ENCODE measurements around the gene E2F2. TPM values are rescaled to one million over a fixed set of nuclear protein-coding genes. Genes with fewer than 3 reads are reported as not detected.

The E2F2 gene, protein sequence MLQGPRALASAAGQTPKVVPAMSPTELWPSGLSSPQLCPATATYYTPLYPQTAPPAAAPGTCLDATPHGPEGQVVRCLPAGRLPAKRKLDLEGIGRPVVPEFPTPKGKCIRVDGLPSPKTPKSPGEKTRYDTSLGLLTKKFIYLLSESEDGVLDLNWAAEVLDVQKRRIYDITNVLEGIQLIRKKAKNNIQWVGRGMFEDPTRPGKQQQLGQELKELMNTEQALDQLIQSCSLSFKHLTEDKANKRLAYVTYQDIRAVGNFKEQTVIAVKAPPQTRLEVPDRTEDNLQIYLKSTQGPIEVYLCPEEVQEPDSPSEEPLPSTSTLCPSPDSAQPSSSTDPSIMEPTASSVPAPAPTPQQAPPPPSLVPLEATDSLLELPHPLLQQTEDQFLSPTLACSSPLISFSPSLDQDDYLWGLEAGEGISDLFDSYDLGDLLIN
- 10 to 100 TPM; 25.0 to 32.0 TPM for total RNA-seq

DNA sequence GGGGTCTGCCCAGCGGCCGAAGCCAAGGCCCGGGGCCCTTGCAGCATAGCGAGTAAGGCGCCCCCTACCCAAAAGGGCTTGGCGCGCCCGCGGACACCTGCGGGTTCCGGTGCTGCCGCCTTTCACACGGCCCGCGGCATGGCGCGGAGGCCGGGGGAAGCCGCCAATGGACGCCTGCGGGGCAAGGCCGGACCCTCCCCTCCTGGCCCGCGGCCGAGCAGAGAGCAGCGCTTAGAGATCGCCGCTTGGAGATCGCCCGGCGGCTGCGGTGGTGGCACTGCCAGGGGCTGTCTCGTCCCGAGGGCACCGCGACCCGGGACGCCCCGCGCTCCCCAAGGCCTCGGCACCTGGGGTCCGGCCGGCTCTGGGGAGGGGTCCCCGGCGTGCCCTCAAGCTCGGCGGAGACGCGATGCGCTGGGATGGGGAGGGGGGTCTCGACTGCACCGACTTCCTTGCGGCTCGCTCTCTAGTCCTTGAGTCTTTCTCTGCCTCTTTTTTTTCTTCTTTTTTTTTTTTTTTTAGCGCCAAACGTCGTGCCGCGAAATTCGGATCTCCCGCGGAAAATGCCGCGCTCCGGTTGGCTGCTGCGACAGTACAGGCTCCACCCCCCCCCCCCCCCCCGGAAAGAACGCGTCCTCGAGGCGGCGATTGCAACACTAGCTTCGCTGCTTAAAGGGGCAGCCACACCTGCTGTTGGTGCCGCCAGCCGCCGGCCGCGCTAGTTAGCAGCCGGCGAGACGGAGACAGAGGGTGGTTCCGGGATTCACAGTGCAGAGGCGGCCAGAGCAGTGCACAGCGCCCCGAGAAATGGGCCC, at the start of gene E2F2:
Gene E2F2 (minus strand): TSS at position 487 of the 815 bp plus-strand sequence. CDS start 440 bp downstream, at position 47.
- peak; percentile 81 for ATAC-seq
- DNase-seq: peak; percentile 91
- Mint-ChIP-seq H3K36me3 (ENCODE audit: low read depth) (peaks cover 24% of the 10 kb centered on the region), H3K4me1 (peaks cover 68% of the 10 kb centered on the region), H3K4me3 (peak within 1 kb of the TSS; percentile 84), H3K27ac (peak within 1 kb of the TSS; percentile 95), H3K27me3 (no peaks in the 10 kb centered on the region), H3K9me3 (ENCODE audit: low read depth) (no peaks in the 10 kb centered on the region)
- ChIA-PET CTCF (interaction anchor here (0.6 to 9.3 kb wide), 9 partner anchors 9 to 115 kb away, joined by 3 to 82 read pairs (median 5); no protein-coding TSS in a partner anchor), POLR2A (interaction anchor here (0.6 to 2.2 kb wide), 11 partner anchors 9 to 162 kb away, joined by 3 to 8 read pairs (median 3); partner anchors contain the start of gene ZNF436)
- intact Hi-C loops (cut with DNase I, micrococcal nuclease): loop anchor here in 1 of 2 experiments (1.0 to 10.0 kb wide), 10 partner anchors 8 to 427 kb away; partner anchors contain the start of genes ASAP3, ELOA, HNRNPR and ID3

DNA sequence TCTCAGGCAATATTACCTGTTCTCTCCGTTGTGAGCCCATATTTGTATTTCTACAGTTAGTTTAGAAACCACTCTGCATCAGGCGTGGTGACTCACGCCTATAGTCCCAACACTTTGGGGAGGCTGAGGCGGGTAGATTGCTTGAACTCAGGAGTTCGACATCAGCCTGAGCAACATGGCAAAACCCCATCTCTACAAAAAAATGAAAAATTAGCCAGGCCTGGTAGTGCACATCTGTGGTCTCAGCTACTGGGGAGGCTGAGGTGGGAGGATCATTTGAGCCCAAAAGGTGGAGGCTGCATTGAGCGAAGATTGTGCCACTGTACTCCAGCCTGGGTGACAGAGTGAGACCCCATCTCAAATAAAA, 47.9 kb upstream of the E2F2 start:
- no peaks in the 10 kb centered on the region for H3K9me3 Mint-ChIP-seq (ENCODE audit: low read depth)
- H3K27me3 Mint-ChIP-seq: no peaks in the 10 kb centered on the region
- ATAC-seq (peak; percentile 39), DNase-seq (peak; percentile 58)
- intact Hi-C loops (cut with DNase I, micrococcal nuclease): loop anchor here in 1 of 2 experiments (5.0 kb wide), 1 partner anchor 43 kb away; no protein-coding TSS in a partner anchor
- no peak overlapping the region for H3K27ac Mint-ChIP-seq
- no peak overlapping the region for H3K4me3 Mint-ChIP-seq
- peaks cover 47% of the 10 kb centered on the region for H3K4me1 Mint-ChIP-seq
- H3K36me3 Mint-ChIP-seq (ENCODE audit: low read depth): no peaks in the 10 kb centered on the region
- POLR2A ChIA-PET: no interaction called here
- CTCF ChIA-PET: no interaction called here

DNA sequence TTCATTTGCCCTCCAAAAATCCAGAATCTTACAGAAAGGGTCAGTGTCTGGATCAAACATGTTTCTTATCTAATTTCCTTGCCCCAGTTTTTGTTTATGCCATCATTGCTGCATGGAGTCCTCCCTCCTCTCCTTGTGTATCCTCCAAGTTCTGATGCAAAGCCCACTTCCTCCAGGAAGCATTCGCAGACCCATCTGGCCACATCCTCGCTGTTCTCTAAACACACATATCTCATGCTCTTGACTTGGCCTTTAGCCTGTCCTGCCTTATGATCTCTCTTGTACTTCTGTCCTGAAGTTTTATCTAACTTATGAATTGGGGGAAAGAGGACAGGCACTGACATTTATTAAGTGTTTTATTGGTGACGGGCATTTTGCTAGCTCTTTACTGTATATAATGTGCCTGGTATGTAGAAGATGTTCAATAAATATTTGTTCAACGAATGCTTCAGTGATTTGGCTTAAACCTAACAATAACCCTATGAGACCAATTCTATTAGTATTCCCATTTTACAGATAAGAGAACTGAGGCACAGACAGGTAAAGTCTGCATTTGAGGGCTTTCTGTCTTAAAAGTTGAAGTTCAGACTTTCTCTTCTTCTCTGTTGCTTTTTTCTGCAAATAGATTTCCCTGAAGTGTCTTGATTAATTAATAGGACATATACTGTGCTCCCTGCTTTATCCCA, 47.4 kb upstream of the E2F2 start:
- Mint-ChIP-seq H3K4me1 (peaks cover 47% of the 10 kb centered on the region), H3K27me3 (no peaks in the 10 kb centered on the region), H3K9me3 (ENCODE audit: low read depth) (no peaks in the 10 kb centered on the region), H3K4me3 (peak overlapping the region; percentile 1), H3K36me3 (ENCODE audit: low read depth) (no peaks in the 10 kb centered on the region), H3K27ac (peak overlapping the region; percentile 49)
- intact Hi-C loops (cut with DNase I, micrococcal nuclease): loop anchor here in 1 of 2 experiments (5.0 kb wide), 1 partner anchor 44 kb away; no protein-coding TSS in a partner anchor
- ChIA-PET POLR2A (no interaction called here), CTCF (interaction anchor here (1.8 to 2.0 kb wide), 2 partner anchors 13 to 56 kb away, joined by 7 to 11 read pairs; no protein-coding TSS in a partner anchor)
- DNase-seq (no peak), ATAC-seq (no peak)

DNA sequence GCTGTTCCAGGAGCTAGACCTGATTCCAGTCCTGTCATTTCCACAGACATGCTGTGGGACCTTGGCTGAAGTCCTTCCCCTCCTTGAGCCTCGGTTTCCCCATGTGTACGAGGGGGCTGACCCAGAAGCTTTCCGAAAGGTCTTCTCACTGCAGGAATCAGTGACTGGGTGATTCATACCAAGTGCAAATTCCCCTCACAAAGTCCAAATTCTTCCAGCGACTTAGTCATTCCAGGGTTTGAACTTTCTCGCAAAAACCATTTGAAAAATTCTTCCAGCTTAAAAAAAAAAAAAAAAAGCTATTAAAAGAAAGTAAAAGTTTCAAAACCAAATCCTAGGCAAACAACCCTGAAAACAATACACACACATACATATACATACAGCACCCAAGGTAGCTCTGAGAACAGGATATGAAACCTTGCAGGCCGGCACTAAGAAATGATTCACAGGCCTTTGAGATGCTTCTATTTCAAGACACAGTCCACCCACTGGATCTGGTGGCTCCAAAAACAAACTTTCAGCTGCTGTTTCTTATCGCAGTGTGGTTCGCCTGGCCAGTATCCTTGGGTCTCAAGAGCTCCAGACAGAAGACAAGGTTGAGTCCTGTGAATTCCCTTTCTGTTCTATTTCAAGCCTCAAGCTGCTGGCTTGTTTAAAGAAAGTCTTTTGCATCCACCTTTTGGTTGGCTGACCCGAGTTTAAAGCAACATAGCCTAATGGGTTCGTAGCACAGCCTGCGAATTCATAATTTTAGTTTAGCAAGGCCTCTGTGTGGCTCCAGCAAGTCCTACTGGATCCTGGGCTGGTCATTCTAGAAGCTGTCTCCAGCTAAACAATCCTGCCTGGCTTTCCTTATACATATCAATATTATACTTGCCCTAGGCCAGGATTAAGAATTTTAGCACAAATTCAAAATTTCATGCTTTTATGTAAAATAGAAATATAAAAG, 46.3 kb upstream of the E2F2 start:
- ChIA-PET CTCF (interaction anchor here (0.5 to 3.5 kb wide), 18 partner anchors 9 to 273 kb away, joined by 3 to 28 read pairs (median 4); partner anchors contain the start of genes E2F2 and ID3), POLR2A (interaction anchor here (0.5 to 1.6 kb wide), 10 partner anchors 8 to 994 kb away, joined by 3 to 13 read pairs (median 4); partner anchors contain the start of genes ID3 and PITHD1)
- intact Hi-C loops (cut with DNase I, micrococcal nuclease): loop anchor here (1.0 to 5.0 kb wide), 5 partner anchors 13 to 45 kb away; partner anchors contain the start of gene ID3 (in 1 of the 2)
- no peaks in the 10 kb centered on the region for H3K9me3 Mint-ChIP-seq (ENCODE audit: low read depth)
- DNase-seq (peak; percentile 73), ATAC-seq (peak; percentile 98)
- H3K36me3 Mint-ChIP-seq (ENCODE audit: low read depth): no peaks in the 10 kb centered on the region
- peak overlapping the region; percentile 8 for H3K4me3 Mint-ChIP-seq
- H3K27ac Mint-ChIP-seq: peak overlapping the region; percentile 79
- no peaks in the 10 kb centered on the region for H3K27me3 Mint-ChIP-seq
- H3K4me1 Mint-ChIP-seq: peaks cover 47% of the 10 kb centered on the region

DNA sequence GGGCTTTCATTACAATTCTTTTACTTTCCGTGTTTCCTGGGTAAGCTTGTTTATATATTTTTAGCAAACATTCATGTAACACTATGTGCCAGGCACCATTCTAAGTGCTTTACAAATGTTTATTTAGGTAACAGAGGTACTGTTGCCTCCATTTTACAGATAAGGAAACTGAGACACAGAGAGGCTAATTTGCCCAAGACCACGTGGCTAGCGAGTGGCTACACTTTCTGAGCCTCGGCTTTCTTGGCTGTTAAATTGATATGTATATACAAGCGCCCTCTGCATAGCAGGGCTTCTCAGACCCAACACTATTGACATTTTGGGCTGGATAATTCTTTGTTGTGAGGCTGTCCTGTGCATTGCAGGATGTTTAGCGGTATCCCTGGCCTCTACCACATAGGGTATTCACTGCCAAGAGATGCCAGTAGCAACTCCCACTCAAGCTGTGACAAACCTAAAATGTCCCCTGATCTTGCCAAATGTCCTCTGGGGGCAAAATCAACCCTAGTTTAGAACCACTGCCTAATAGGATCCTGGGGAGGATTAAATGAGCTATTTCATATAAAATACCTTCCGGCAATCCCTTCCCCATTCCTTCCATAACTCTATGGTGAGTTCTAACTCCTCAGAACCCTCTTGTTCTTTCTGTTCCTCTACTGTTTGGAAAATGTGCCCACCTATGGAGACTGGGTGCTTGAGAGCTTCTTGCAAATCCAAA, 45.5 kb upstream of the E2F2 start:
- no peaks in the 10 kb centered on the region for H3K36me3 Mint-ChIP-seq (ENCODE audit: low read depth)
- no peaks in the 10 kb centered on the region for H3K27me3 Mint-ChIP-seq
- CTCF ChIA-PET: interaction anchor here (0.5 to 3.5 kb wide), 19 partner anchors 9 to 273 kb away, joined by 3 to 28 read pairs (median 5); partner anchors contain the start of genes E2F2 and ID3
- DNase-seq (no peak), ATAC-seq (no peak)
- peaks cover 47% of the 10 kb centered on the region for H3K4me1 Mint-ChIP-seq
- POLR2A ChIA-PET: interaction anchor here (0.6 to 1.6 kb wide), 9 partner anchors 9 to 202 kb away, joined by 3 to 13 read pairs (median 5); partner anchors contain the start of genes ID3 and PITHD1
- peak overlapping the region; percentile 8 for H3K4me3 Mint-ChIP-seq
- peak overlapping the region; percentile 79 for H3K27ac Mint-ChIP-seq
- H3K9me3 Mint-ChIP-seq (ENCODE audit: low read depth): no peaks in the 10 kb centered on the region
- intact Hi-C loops (cut with DNase I, micrococcal nuclease): loop anchor here (1.0 to 5.0 kb wide), 5 partner anchors 14 to 46 kb away; partner anchors contain the start of gene ID3 (in 1 of the 2)

DNA sequence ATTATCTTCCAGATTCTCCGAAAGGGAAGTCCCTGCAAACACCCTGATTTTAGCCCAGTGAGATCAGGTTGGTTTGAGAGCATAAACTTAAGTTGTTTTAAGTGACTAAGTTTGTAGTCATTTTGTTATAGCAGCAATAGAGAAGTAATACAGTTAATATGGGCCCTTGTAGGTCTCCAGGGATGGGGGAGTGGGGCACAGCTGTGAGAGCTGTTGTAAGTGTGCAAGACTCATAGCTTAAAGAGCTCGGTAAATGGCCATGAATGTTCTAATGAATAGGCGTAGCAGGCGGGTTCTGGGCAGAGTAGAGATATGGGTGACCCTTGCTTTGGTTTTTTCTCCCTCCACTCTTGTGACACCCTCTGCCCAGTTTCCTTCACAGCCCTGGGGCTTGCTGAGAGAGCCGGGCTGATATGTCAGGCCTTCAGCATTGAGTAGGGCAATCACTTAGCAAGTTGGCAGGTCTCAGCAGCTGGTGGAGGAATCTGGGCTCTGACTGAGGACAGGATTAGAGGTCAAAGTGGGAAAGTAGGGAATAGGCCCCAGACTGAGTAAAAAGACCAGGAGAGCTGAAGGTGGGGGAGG, 44.3 kb upstream of the E2F2 start:
- Mint-ChIP-seq H3K9me3 (ENCODE audit: low read depth) (no peaks in the 10 kb centered on the region), H3K36me3 (ENCODE audit: low read depth) (no peaks in the 10 kb centered on the region), H3K4me3 (no peak overlapping the region), H3K4me1 (peaks cover 44% of the 10 kb centered on the region), H3K27ac (peak overlapping the region; percentile 23), H3K27me3 (no peaks in the 10 kb centered on the region)
- DNase-seq: no peak
- intact Hi-C loops (cut with DNase I, micrococcal nuclease): loop anchor here in 1 of 2 experiments (5.0 kb wide), 1 partner anchor 47 kb away; no protein-coding TSS in a partner anchor
- ChIA-PET CTCF (interaction anchor here (1.0 to 3.5 kb wide), 5 partner anchors 10 to 62 kb away, joined by 3 to 28 read pairs (median 8); no protein-coding TSS in a partner anchor), POLR2A (interaction anchor here (0.6 kb wide), 1 partner anchor 112 kb away, joined by 5 read pairs; no protein-coding TSS in a partner anchor)
- ATAC-seq: no peak

DNA sequence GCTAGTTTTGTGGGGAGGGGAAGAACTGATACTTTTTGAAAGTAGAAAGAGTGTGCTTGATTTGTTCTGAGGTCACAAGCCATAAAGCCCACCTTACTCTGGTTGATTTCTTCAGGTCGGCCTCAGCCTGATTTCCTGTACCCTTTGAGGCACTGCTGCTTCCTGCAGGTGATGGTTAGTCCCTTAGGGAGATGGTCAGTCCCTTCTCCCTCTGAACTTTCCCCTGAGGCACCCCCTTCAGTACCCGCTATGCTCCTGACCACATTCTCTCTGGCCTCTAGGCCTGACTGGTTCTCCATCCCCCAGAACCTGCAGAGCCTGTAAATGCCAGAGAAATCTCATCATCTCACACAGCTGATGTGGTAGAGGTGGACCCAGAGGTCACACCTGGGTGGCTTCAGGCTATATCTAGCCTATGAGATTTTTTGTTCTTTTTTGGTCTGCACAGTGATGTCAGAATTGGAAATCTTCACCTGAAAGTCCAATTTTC, 43.3 kb upstream of the E2F2 start:
- ChIA-PET POLR2A (interaction anchor here (0.5 kb wide), 1 partner anchor 82 kb away, joined by 10 read pairs; no protein-coding TSS in a partner anchor), CTCF (interaction anchor here (0.5 to 3.5 kb wide), 7 partner anchors 9 to 198 kb away, joined by 3 to 28 read pairs (median 5); no protein-coding TSS in a partner anchor)
- Mint-ChIP-seq H3K27ac (no peak overlapping the region), H3K9me3 (ENCODE audit: low read depth) (no peaks in the 10 kb centered on the region), H3K4me1 (peaks cover 44% of the 10 kb centered on the region), H3K4me3 (no peak overlapping the region), H3K27me3 (peaks cover under 1% of the 10 kb centered on the region), H3K36me3 (ENCODE audit: low read depth) (no peaks in the 10 kb centered on the region)
- no peak for ATAC-seq
- intact Hi-C loops (cut with DNase I, micrococcal nuclease): no loop called here
- DNase-seq: no peak

DNA sequence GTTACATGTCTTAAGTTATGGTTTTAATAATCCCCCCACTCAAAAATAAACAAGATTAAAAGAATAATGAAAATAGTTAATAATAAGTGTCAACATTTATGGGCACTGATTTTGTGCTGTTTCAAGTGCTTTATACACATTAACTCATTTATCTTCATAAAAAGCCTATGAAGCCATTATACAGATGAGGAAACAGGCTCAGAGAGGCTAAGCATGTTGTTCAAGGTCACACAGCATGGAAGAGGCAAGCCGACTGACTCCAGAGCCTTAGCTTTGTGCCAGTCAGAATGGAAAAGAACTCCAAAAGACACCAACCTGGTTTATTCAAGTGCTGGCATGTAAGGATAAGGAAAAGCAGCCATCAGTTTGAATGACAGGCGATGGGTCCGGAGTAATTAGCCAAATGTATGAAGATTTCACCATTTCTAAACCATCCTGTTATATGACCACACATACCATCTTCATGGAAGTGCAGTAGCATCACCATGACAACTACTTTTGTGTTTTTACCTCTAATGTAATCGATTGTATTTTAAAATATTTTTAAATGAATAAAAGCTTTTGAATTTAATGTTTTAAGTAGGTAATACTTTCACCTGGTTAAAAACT, 42.6 kb upstream of the E2F2 start:
- Mint-ChIP-seq H3K36me3 (ENCODE audit: low read depth) (no peaks in the 10 kb centered on the region), H3K9me3 (ENCODE audit: low read depth) (no peaks in the 10 kb centered on the region), H3K27me3 (peaks cover 3% of the 10 kb centered on the region), H3K27ac (no peak overlapping the region), H3K4me3 (no peak overlapping the region), H3K4me1 (peaks cover 38% of the 10 kb centered on the region)
- DNase-seq (no peak), ATAC-seq (no peak)
- POLR2A ChIA-PET: interaction anchor here (0.5 kb wide), 1 partner anchor 82 kb away, joined by 10 read pairs; no protein-coding TSS in a partner anchor
- intact Hi-C loops (cut with DNase I, micrococcal nuclease): no loop called here
- CTCF ChIA-PET: interaction anchor here (1.0 to 2.5 kb wide), 7 partner anchors 18 to 64 kb away, joined by 4 to 8 read pairs (median 5); no protein-coding TSS in a partner anchor
